BLaER1 (cell line): Measurements from ENCODE around the gene LRCH3.

Experiments used
- H3K27ac ChIP-seq: shearing (Covaris generic); formaldehyde crosslinking; 2 replicates; pipeline ENCODE4 v1.8.1; 2022
- H3K27me3 ChIP-seq: shearing (Covaris generic); formaldehyde crosslinking; 2 replicates; pipeline ENCODE4 v1.8.1; 2022
- H3K36me3 ChIP-seq: shearing (Covaris generic); formaldehyde crosslinking; 2 replicates; pipeline ENCODE4 v1.8.1; 2022
- H3K4me1 ChIP-seq: shearing (Covaris generic); formaldehyde crosslinking; 2 replicates; pipeline ENCODE4 v1.8.1; 2022
- H3K4me2 ChIP-seq: shearing (Covaris generic); formaldehyde crosslinking; 2 replicates; pipeline ENCODE4 v1.8.1; 2022
- H3K4me3 ChIP-seq: shearing (Covaris generic); formaldehyde crosslinking; 2 replicates; pipeline ENCODE4 v1.8.1; 2022
- H3K9ac ChIP-seq: shearing (Covaris generic); formaldehyde crosslinking; 2 replicates; pipeline ENCODE4 v1.8.1; 2022
- H3K9me3 ChIP-seq: shearing (Covaris generic); formaldehyde crosslinking; 2 replicates; pipeline ENCODE4 v1.8.1; 2022
- H4K20me1 ChIP-seq: shearing (Covaris generic); formaldehyde crosslinking; 2 replicates; pipeline ENCODE4 v1.8.1; 2022
- Cebpa-rat ChIP-seq: shearing (Covaris generic); IDR thresholded peaks from 2 replicates; pipeline ENCODE4 v1.8.1; 2022

LRCH3 gene

DNA sequence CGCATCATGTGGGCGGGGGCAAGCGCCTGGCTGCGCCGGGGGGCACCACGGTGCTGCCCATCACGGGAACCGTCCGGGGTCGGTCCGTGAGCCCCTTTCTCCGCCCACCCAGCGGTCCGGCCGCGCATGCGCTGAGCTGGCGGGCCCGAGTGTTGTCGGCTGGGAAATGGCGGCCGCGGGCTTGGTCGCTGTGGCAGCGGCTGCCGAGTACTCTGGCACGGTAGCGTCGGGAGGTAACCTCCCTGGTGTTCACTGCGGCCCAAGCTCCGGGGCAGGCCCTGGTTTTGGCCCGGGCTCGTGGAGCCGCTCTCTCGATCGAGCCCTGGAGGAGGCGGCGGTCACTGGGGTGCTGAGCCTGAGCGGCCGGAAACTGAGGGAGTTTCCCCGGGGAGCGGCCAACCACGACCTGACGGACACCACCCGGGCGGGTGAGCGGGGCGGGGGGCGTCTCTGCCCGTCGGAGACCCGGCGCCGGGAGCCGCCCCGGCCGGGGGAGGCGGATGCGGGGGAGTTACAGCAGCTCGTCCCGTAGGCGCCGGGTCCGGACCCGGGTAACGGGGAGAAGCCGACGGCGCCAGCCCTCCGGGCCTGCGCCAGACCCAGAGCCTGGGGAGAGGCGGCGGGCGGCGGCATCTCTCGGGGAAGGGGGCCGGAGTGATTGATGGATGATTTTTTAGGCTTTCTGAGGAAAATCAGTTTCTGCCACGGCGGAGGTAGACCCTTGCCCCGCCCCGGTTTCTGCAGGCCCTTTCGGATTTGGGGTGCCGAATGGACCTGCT lies at the start of gene LRCH3:
LRCH3 (plus strand) TSS at position 142 of the 779 bp plus-strand sequence; CDS start at position 167, 25 bp downstream.
- peak within 1 kb of the TSS; percentile 98 for H3K27ac ChIP-seq

DNA sequence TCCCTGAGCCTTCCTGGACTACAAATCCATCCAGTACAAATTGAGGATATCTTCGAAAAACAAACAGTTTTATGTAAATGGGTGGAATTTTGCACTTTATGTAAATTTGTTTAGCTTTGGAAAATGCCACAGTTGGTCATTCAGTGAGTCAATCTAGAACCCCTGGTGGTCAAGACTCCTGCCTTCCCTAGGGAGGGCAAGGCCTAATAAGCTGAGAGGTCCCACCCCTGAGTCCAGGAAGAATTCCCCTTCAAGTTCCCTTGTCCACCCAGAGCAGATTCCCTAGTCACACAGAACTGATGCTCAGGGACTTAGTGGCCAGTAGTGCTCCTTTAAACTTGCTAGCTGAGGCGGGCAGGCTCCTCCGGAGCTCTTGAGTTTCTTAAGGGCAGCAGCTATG lies 48.3 kb upstream of the LRCH3 start:
- Histone ChIP-seq H3K27ac (no peak overlapping the region), H3K4me2 (no peak overlapping the region), H3K27me3 (no peaks in the 10 kb centered on the region), H3K9ac (no peak overlapping the region), H3K36me3 (no peaks in the 10 kb centered on the region), H3K4me3 (no peak overlapping the region), H4K20me1 (no peaks in the 10 kb centered on the region), H3K4me1 (peaks cover 16% of the 10 kb centered on the region), H3K9me3 (no peaks in the 10 kb centered on the region)
- TF ChIP-seq Cebpa-rat: no peak

More for the DNA sequence above, at the start of gene LRCH3:
- H3K4me3 ChIP-seq: peak within 1 kb of the TSS; percentile 94
- H3K9ac ChIP-seq: peak within 1 kb of the TSS; percentile 98
- no peaks in the 10 kb centered on the region for H3K27me3 ChIP-seq
- H3K9me3 ChIP-seq: no peaks in the 10 kb centered on the region
- H4K20me1 ChIP-seq: peaks cover 35% of the 10 kb centered on the region
- H3K4me2 ChIP-seq: peak within 1 kb of the TSS; percentile 80
- TF ChIP-seq Cebpa-rat: no peak
- peaks cover 24% of the 10 kb centered on the region for H3K4me1 ChIP-seq
- H3K36me3 ChIP-seq: peaks cover 14% of the 10 kb centered on the region; the same call in 1 of the 2 replicates

DNA sequence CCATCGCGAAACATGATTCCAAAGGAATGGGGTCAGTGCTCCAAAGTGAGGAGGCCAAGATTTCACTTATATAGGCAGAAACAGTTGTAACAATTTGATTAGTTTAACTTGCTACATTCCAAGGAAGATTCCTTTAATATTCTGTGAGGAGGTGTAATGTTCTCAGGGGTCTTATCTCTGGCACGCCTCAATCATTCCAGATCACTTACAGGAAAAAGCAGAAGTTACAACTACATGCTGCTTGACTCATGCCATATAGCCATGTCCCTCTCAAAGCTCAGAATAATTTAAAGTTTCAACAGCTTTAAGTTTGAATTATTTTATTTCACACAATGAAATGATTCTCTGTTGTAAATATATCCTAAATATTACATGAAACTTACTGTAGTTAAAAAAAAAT lies 44.8 kb upstream of the LRCH3 start:
- peaks cover 21% of the 10 kb centered on the region for H3K4me1 ChIP-seq
- no peaks in the 10 kb centered on the region for H3K36me3 ChIP-seq
- no peak for TF ChIP-seq Cebpa-rat
- H3K27ac ChIP-seq: no peak overlapping the region
- no peak overlapping the region for H3K4me2 ChIP-seq
- no peak overlapping the region for H3K9ac ChIP-seq
- H4K20me1 ChIP-seq: peaks cover 8% of the 10 kb centered on the region
- no peaks in the 10 kb centered on the region for H3K27me3 ChIP-seq
- no peak overlapping the region for H3K4me3 ChIP-seq
- no peaks in the 10 kb centered on the region for H3K9me3 ChIP-seq

DNA sequence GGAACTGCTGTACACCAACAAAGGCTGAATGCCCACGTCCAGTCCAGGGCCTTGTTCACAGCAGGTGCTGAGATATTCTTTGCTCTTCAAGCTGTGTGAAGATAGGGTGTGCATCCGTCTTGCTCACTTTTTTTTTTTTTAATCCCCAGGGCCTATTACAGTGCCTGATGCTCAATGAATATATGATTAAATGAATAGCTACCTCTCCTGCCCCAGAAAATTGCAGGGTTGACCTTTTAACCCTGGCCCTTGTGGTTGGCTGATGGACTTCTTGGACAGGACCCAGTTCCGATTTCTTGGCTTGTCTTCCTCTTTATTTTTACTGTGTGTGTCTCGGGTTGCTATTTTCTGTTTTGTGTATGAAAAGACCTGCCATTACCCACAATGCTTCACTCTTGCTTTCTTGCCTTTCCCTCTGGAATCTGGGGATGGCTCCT lies 44.2 kb upstream of the LRCH3 start:
- Histone ChIP-seq H3K4me1 (peaks cover 27% of the 10 kb centered on the region), H3K27ac (no peak overlapping the region), H3K9ac (no peak overlapping the region), H4K20me1 (peaks cover 15% of the 10 kb centered on the region), H3K4me3 (no peak overlapping the region), H3K4me2 (no peak overlapping the region), H3K9me3 (no peaks in the 10 kb centered on the region), H3K36me3 (no peaks in the 10 kb centered on the region), H3K27me3 (no peaks in the 10 kb centered on the region)
- no peak for TF ChIP-seq Cebpa-rat

DNA sequence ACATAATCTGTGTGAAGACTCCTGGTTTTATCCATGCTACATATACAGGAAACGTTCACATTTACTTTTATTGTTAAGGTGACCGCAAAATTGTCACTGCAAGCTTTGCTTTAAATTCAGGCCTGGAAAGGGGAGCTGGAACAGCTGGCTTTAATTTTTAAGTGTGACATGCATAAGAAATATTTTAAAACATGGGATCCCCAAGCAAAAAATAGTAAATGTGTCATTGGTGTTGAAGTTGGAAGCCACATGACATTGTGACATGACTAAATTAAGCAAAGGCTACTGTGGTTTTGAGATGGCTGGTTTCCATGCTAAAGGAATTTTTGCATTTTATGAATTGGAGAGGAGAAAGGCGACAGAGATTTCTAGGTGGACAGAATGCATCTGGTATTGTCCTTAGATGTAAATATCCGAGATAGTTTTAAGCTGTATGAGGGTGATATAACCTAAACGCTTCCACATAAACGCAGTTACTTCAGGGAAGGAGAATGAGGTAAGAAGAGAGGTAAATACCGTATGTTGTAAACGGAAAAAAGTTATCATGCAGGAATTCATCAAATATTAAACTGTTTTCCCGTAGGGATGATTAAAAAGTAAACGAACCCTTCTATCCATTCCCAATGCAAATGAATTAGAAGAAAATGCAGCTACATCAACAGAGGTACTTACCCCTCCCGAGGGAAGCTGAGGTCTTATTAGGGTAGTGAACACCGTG lies 42.3 kb upstream of the LRCH3 start:
- H3K9ac ChIP-seq: peak overlapping the region; percentile 93
- peaks cover 34% of the 10 kb centered on the region for H4K20me1 ChIP-seq
- H3K4me3 ChIP-seq: peak overlapping the region; percentile 79
- peak overlapping the region; percentile 95 for H3K4me2 ChIP-seq
- no peaks in the 10 kb centered on the region for H3K9me3 ChIP-seq
- H3K27me3 ChIP-seq: no peaks in the 10 kb centered on the region
- peaks cover 42% of the 10 kb centered on the region for H3K4me1 ChIP-seq
- H3K36me3 ChIP-seq: no peaks in the 10 kb centered on the region
- no peak for TF ChIP-seq Cebpa-rat
- peak overlapping the region; percentile 87; the same call in 1 of the 2 replicates for H3K27ac ChIP-seq

DNA sequence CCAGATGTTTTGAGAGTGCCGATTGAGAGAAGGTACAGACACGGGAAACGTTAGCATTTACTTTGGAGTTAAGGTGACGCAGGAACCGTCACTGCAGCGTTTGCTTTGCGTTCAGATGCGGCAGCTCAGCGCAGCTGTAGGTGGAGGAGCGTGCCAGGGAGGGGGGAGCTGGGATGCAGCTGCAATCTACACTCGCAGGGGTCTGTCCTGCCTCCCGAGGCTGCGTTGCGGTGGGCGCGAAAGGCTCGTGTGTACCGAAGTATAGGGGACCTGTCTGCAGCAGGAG lies 41.8 kb upstream of the LRCH3 start:
- TF ChIP-seq Cebpa-rat: no peak
- peaks cover 39% of the 10 kb centered on the region for H4K20me1 ChIP-seq
- H3K9ac ChIP-seq: peak overlapping the region; percentile 93
- H3K27me3 ChIP-seq: no peaks in the 10 kb centered on the region
- peak overlapping the region; percentile 95 for H3K4me2 ChIP-seq
- peak overlapping the region; percentile 79 for H3K4me3 ChIP-seq
- no peaks in the 10 kb centered on the region for H3K36me3 ChIP-seq
- no peaks in the 10 kb centered on the region for H3K9me3 ChIP-seq
- H3K4me1 ChIP-seq: peaks cover 42% of the 10 kb centered on the region
- peak overlapping the region; percentile 87; the same call in 1 of the 2 replicates for H3K27ac ChIP-seq

DNA sequence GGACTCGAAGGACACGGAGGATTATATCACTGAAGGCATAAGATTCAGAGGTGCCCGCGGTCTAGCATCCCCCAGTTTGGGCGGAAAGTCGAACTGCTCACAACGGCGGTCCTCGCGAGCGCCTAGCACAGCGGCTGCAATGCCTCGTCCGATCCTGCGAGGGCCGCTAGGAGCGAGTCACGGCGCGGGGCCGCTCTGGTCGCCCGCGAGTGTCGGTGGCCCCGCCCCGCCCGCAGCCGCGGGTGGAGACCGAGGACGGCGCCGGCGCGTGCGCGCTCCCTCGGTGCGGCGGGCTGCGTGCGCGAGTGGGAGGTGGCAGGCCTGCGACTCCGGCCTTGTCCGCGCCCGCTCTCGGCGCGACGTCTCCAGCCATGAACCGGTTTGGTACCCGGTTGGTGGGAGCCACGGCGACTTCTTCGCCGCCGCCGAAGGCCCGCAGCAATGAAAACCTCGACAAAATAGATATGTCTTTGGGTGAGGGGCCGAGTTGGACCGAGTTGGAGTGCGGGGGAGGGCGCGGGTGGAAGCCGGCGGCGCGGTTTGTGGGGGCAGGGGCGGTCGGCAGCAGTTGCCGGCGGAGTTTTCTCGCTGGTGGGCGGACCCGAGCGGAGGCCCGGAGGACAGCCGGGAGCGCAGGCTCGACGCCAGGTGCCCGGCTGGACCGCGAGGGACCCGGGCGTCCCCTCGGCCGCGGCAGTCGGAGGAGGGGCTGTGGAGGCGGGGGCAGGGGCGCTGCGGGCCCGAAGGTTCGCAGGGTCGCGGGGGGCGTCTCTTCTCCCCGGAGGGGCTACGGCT lies 41.3 kb upstream of the LRCH3 start, which contains the start of gene FYTTD1:
FYTTD1 (plus strand) TSS at position 283 of the 795 bp plus-strand sequence; CDS start at position 372, 89 bp downstream.
- H3K9me3 ChIP-seq: no peaks in the 10 kb centered on the region
- no peaks in the 10 kb centered on the region for H3K27me3 ChIP-seq
- H3K4me2 ChIP-seq: peak within 1 kb of the TSS; percentile 95
- TF ChIP-seq Cebpa-rat: no peak
- H3K36me3 ChIP-seq: no peaks in the 10 kb centered on the region
- H3K4me3 ChIP-seq: peak within 1 kb of the TSS; percentile 79
- peaks cover 42% of the 10 kb centered on the region for H3K4me1 ChIP-seq
- H3K9ac ChIP-seq: peak within 1 kb of the TSS; percentile 93
- peak within 1 kb of the TSS; percentile 87 for H3K27ac ChIP-seq
- peaks cover 44% of the 10 kb centered on the region for H4K20me1 ChIP-seq

DNA sequence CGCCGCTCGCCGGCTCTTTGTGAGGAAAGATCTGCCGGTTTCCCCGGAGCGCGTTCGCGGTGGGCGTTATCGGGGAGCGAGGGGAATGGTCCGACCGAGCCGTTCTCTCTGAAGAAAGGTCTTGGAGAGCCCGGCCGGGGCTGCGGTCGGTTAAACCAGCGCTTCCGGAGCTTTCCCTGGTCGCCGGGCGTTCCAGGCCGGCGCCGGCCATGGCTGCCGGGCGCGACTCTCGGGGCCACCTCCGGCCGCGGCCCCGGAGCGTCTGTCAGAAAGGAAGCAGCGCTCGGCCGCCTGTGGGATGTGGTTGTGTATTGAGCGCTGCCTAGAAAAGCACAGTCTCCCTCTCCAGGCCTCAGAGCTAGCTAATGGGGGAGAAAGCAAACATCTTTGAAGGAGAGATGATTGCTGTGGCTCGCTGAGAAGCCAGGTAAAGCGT lies 40.6 kb upstream of the LRCH3 start:
- Histone ChIP-seq H3K27me3 (no peaks in the 10 kb centered on the region), H3K4me2 (peak overlapping the region; percentile 95), H3K27ac (peak overlapping the region; percentile 87), H3K9me3 (no peaks in the 10 kb centered on the region), H3K9ac (peak overlapping the region; percentile 93), H3K4me3 (peak overlapping the region; percentile 79), H3K36me3 (no peaks in the 10 kb centered on the region), H3K4me1 (peaks cover 42% of the 10 kb centered on the region), H4K20me1 (peaks cover 51% of the 10 kb centered on the region)
- TF ChIP-seq Cebpa-rat: no peak
